Measurements from ENCODE around the gene NDUFB10.

The NDUFB10 gene

GRCh38 chr16:1914988-1915387, 44.4 kb upstream of the NDUFB10 start:
- H3K27ac ChIP-seq, result no peak overlapping the region
- no peak for TF ChIP-seq CTCF (conservative IDR thresholded peaks at IDR 0.05)

- no peak overlapping the region for H3K27ac ChIP-seq
- TF ChIP-seq CTCF (conservative IDR thresholded peaks at IDR 0.05), result no peak
These were observed 43.4 kb upstream of the NDUFB10 start for GRCh38 chr16:1915732-1916639.

GRCh38 chr16:1916640-1916990, 42.7 kb upstream of the NDUFB10 start:
- TF ChIP-seq CTCF (conservative IDR thresholded peaks at IDR 0.05), result no peak
- no peak overlapping the region for H3K27ac ChIP-seq

- no peak overlapping the region for H3K27ac ChIP-seq
- no peak for TF ChIP-seq CTCF (conservative IDR thresholded peaks at IDR 0.05)
These were observed 42.2 kb upstream of the NDUFB10 start for GRCh38 chr16:1917056-1917664.

GRCh38 chr16:1917665-1918350, 41.5 kb upstream of the NDUFB10 start:
- no peak for TF ChIP-seq CTCF (conservative IDR thresholded peaks at IDR 0.05)
- no peak overlapping the region for H3K27ac ChIP-seq

- no peak for TF ChIP-seq CTCF (conservative IDR thresholded peaks at IDR 0.05)
These were observed 40.7 kb upstream of the NDUFB10 start, which contains the start of gene HS3ST6 for GRCh38 chr16:1918351-1919326. TSS of gene HS3ST6 (minus strand) at chr16:1918415. CDS start at chr16:1918323, 92 bp downstream.

More at GRCh38 chr16:1918351-1919326, 40.7 kb upstream of the NDUFB10 start, which contains the start of gene HS3ST6:
- H3K27ac ChIP-seq, result no peak within 1 kb of the TSS

Data from VCaP (cell line).